Gastrocnemius medialis (tissue), 4 donors: Measurements from ENCODE around the gene TMEM52. TPM values are rescaled to one million over a fixed set of nuclear protein-coding genes. Genes with fewer than 3 reads are reported as not detected.

ENCODE experiments used
- ATAC-seq, 2 donors: fragments of 150-250 bp; one replicate each; pipeline ENCODE4 v1.9.1; 2016
- DNase-seq, 2 donors: peaks; one replicate each; pipeline ENCODE4 v3.0.0-alpha.2; 2019
- H3K27ac ChIP-seq, 4 donors: fragments of 200-600 bp; sonication (generic); 1 replicate in 1 of 4; 2 replicates in 3 of 4; pipeline ENCODE4 v1.5.1; 2016 to 2018; ENCODE audit warnings: mild to moderate bottlenecking in 2 of 4, moderate library complexity in 1 of 4
- H3K27me3 ChIP-seq, 3 donors: fragments of 200-600 bp; sonication (generic) in 2 of 3; 1 replicate in 1 of 3; 2 replicates in 2 of 3; pipeline versions ENCODE4 v1.5.1 to v1.6.0; 2016 to 2019; ENCODE audit warnings: mild to moderate bottlenecking in 1 of 3, moderate library complexity in 1 of 3
- H3K36me3 ChIP-seq, 2 donors: fragments of 200-600 bp; sonication (generic) in 1 of 2; one replicate each; pipeline ENCODE4 v1.5.1; 2017 to 2018
- H3K4me1 ChIP-seq, 2 donors: fragments of 200-600 bp; sonication (generic) in 1 of 2; one replicate each; pipeline ENCODE4 v1.5.1; 2016 to 2017; ENCODE audit warnings: mild to moderate bottlenecking in 2 of 2
- H3K4me3 ChIP-seq, 4 donors: fragments of 200-600 bp; sonication (generic) in 3 of 4; 1 replicate in 1 of 4; 2 replicates in 3 of 4; pipeline ENCODE4 v1.5.1; 2016 to 2019; ENCODE audit warnings: mild to moderate bottlenecking in 2 of 4
- H3K9me3 ChIP-seq, 3 donors: fragments of 200-600 bp; sonication (generic) in 2 of 3; 1 replicate in 1 of 3; 2 replicates in 2 of 3; pipeline ENCODE4 v1.5.1; 2016 to 2019
- CTCF ChIP-seq, 5 experiments: fragments of 450-650 bp in 3 of 5; fragments of 200-600 bp in 2 of 5; sonication (generic) in 2 of 5; IDR thresholded peaks in 4 of 5; conservative IDR thresholded peaks in 1 of 5; 1 replicate in 4 of 5; 2 replicates in 1 of 5; pipeline ENCODE4 v1.5.1; 2016 to 2019; ENCODE audit warnings: antibody characterized with exemption in 5 of 5, mild to moderate bottlenecking in 3 of 5, moderate library complexity in 3 of 5
- POLR2A ChIP-seq, 2 donors: fragments of 450-650 bp; IDR thresholded peaks; one replicate each; pipeline ENCODE4 v1.6.1; 2017; ENCODE audit warnings: antibody characterized with exemption in 2 of 2, mild to moderate bottlenecking in 2 of 2, moderate library complexity in 2 of 2
- in situ Hi-C, 4 donors: fragments of 200-750 bp; cut with MboI; loops; one replicate each; pipeline versions ENCODE4 v1.15.0 to v1.8.0; 2017; ENCODE audit warnings: low sequenced_read_pairs in 4 of 4
- intact Hi-C: fragments of 100-400 bp; cut with DNase I; formaldehyde crosslinking; loops from one replicate; pipeline ENCODE4 v1.15.1; 2023; ENCODE audit warnings: low total_unique reads
- total RNA-seq, 4 donors: library from RNA; depleted of rRNA; stranded (reverse); fragments of >200 nt; gene quantifications; one replicate each; pipeline versions ENCODE4 v1.1.0 to v1.2.3, GENCODE V29; 2016

TMEM52 gene
- total RNA-seq, 4 donors from 2014 or later, result 43.3 to 155 (median 67.2) TPM

DNA sequence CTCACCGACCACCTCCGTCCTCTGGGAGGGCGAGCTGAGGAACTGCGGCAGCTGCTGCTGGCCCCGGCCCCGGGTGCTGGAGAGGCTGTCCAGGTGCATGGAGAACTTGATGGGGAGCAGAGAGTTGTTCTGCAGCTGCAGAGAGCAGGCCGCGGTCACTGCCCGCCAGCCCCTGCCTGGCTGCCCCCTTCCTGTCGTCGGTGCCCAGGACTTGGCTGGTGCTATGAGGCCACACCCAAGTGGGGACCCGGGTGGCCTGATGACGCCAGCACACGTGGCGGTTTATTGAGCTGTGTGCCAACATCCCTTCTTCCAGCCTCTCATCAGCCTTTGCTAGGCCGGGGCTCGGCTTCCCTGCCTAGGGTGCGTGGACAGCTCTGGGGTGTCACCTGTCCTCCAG, 5.3 kb upstream of the TMEM52 start:
- in situ Hi-C loops (no loop called here), intact Hi-C loops (no loop called here)
- no peaks in the 10 kb centered on the region for H3K27me3 ChIP-seq
- no peak overlapping the region for H3K27ac ChIP-seq
- H3K4me3 ChIP-seq, result no peak overlapping the region
- no peaks in the 10 kb centered on the region for H3K9me3 ChIP-seq
- TF ChIP-seq CTCF (IDR thresholded peaks at IDR 0.05 in 4 of 5, conservative IDR thresholded peaks at IDR 0.05 in 1 of 5), result no peak
- TF ChIP-seq POLR2A (IDR thresholded peaks at IDR 0.05), result no peak
- ATAC-seq, result no peak
- no peaks in the 10 kb centered on the region for H3K36me3 ChIP-seq
- H3K4me1 ChIP-seq, result no peaks in the 10 kb centered on the region
- DNase-seq, result no peak

- H3K4me1 ChIP-seq, result peaks cover 5 to 8% of the 10 kb centered on the region in 2 donors
- no peaks in the 10 kb centered on the region for H3K27me3 ChIP-seq
Observed at GRCh38 chr1:1922956-1923833, 4.1 kb upstream of the TMEM52 start.

GRCh38 chr1:1922702-1922955, 3.5 kb upstream of the TMEM52 start:
- TF ChIP-seq POLR2A (IDR thresholded peaks at IDR 0.05) (no peak), CTCF (IDR thresholded peaks at IDR 0.05 in 4 of 5, conservative IDR thresholded peaks at IDR 0.05 in 1 of 5) (no peak)
- no peaks in the 10 kb centered on the region for H3K27me3 ChIP-seq
- ATAC-seq (no peak), DNase-seq (no peak)
- no peak overlapping the region for H3K4me3 ChIP-seq
- H3K4me1 ChIP-seq, result peaks cover 9 to 13% of the 10 kb centered on the region in 2 donors
- no peaks in the 10 kb centered on the region for H3K36me3 ChIP-seq
- intact Hi-C loops, result no loop called here
- in situ Hi-C loops, result no loop called here
- H3K27ac ChIP-seq, result no peak overlapping the region
- H3K9me3 ChIP-seq, result no peaks in the 10 kb centered on the region

More at GRCh38 chr1:1922956-1923833, 4.1 kb upstream of the TMEM52 start:
- Histone ChIP-seq H3K9me3 (no peaks in the 10 kb centered on the region), H3K36me3 (no peaks in the 10 kb centered on the region), H3K27ac (no peak overlapping the region), H3K4me3 (no peak overlapping the region)
- no peak for ATAC-seq
- DNase-seq, result no peak
- TF ChIP-seq CTCF (IDR thresholded peaks at IDR 0.05 in 4 of 5, conservative IDR thresholded peaks at IDR 0.05 in 1 of 5) (no peak), POLR2A (IDR thresholded peaks at IDR 0.05) (no peak)
- intact Hi-C loops (no loop called here), in situ Hi-C loops (no loop called here)

DNA sequence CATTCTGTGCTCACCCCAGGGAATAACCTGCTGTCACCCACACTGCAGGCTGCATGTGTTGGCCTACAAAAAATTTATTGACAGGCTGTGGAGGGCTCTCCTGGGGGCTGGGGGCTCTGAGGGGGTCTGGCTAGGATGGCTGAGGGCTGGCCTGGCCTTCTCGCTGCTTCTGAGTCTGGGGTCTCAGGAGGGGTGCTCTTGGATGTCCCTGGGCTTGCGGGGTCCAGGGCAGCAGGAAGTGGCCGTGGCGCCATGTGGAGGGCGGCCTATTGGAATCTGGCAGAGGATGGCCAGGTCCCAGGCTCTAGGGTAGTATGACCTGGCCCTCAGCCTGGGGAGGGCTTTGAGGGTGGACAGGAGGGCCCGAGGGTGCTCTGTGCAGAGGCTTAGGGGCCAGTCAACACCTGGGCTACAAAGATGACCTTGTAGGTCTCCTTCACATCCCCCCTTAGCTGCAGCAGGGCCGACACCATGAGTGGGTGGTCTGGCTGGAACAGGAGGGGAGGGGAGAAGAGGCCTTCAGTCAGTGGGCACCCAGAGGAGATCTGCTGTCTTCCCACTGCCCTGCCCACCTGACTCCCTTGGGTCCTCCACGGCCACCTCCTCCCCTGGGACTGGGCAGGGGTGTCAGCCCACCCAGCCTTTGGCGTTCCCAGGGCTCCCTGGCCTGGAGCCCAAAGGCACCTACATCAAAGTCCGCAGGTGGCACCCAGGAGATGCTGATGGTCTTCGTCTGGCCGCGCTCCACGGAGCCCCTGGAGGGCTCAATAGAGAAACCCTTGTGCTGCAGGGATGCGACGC, 3.0 kb upstream of the TMEM52 start:
- intact Hi-C loops, result no loop called here
- H3K27me3 ChIP-seq, result no peaks in the 10 kb centered on the region
- in situ Hi-C loops, result no loop called here

More for the DNA sequence above, 3.0 kb upstream of the TMEM52 start:
- no peak overlapping the region for H3K27ac ChIP-seq
- ATAC-seq (no peak), DNase-seq (no peak)
- TF ChIP-seq POLR2A (IDR thresholded peaks at IDR 0.05) (no peak), CTCF (IDR thresholded peaks at IDR 0.05 in 4 of 5, conservative IDR thresholded peaks at IDR 0.05 in 1 of 5) (no peak)
- peaks cover 13 to 19% of the 10 kb centered on the region in 2 donors for H3K4me1 ChIP-seq
- no peaks in the 10 kb centered on the region for H3K9me3 ChIP-seq
- no peak overlapping the region for H3K4me3 ChIP-seq
- H3K36me3 ChIP-seq, result no peaks in the 10 kb centered on the region
